Neural cell (in vitro differentiated cells): ENCODE measurements around the gene SPATA31C2.

ENCODE experiments used
- EZH2 ChIP-seq: fragments of 200-600, 300-800 bp; shearing (Covaris generic), sonication (generic); IDR thresholded peaks from 2 replicates; pipeline ENCODE4 v1.6.1; 2014; ENCODE audit warnings: antibody characterized with exemption, low read length, borderline replicate concordance, mild to moderate bottlenecking; ENCODE audit not compliant: insufficient read depth, poor library complexity, severe bottlenecking
- RAD21 ChIP-seq: fragments of 450-650 bp; conservative IDR thresholded peaks from 2 replicates; pipeline ENCODE4 v1.6.1; 2014; ENCODE audit warnings: antibody characterized with exemption, mild to moderate bottlenecking, moderate library complexity
- TF ChIP-seq, protein P1 (sequence below): fragments of 450-650 bp; IDR thresholded peaks from 2 replicates; pipeline ENCODE4 v1.5.1; 2014; ENCODE audit warnings: antibody characterized with exemption, mild to moderate bottlenecking, moderate library complexity; ENCODE audit not compliant: poor library complexity, severe bottlenecking

DNA sequence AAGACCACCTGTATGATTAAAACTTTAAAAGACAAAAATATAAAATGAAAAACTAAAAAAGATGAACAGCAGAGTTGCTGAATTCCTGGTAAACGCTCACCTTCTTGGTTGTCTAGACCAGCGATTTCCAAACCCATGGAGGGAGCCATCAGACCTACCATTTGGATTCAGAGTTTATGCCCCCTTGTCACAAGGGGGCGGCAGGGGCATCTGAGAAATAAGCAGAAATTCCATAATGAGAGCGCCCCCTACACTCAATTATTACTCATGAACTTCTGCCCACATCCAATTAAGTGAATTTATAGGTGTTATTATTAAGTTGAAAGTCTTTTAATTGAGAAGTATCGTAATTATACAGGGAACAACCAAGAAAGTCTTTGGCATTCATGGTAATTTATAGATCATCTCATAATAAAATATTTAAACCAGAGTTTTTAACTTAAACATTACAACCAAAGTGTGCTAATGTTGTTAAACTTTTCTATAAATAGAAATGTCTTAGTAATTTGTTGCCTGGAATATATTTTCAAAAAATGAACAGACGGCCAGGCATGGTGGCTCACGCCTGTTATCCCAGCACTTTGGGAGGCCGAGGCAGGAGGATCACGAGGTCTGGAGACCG, 35.2 kb upstream of the SPATA31C2 start:
- no peak for TF ChIP-seq EZH2
- TF ChIP-seq, protein P1, sequence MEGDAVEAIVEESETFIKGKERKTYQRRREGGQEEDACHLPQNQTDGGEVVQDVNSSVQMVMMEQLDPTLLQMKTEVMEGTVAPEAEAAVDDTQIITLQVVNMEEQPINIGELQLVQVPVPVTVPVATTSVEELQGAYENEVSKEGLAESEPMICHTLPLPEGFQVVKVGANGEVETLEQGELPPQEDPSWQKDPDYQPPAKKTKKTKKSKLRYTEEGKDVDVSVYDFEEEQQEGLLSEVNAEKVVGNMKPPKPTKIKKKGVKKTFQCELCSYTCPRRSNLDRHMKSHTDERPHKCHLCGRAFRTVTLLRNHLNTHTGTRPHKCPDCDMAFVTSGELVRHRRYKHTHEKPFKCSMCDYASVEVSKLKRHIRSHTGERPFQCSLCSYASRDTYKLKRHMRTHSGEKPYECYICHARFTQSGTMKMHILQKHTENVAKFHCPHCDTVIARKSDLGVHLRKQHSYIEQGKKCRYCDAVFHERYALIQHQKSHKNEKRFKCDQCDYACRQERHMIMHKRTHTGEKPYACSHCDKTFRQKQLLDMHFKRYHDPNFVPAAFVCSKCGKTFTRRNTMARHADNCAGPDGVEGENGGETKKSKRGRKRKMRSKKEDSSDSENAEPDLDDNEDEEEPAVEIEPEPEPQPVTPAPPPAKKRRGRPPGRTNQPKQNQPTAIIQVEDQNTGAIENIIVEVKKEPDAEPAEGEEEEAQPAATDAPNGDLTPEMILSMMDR = no peak
- TF ChIP-seq RAD21 = no peak
